Endodermal cell (in vitro differentiated cells): Measurements from ENCODE around the gene RNF215. TPM values are rescaled to one million over a fixed set of nuclear protein-coding genes. Genes with fewer than 3 reads are reported as not detected.
A peak's percentile ranks its signal among the peaks of the same experiment; 100 is the strongest.

ENCODE experiments used
- DNase-seq: peaks from one replicate; pipeline ENCODE4 v3.0.0-alpha.2; 2017
- H3K27ac ChIP-seq: 2 replicates; pipeline ENCODE4 v1.5.1; 2013; ENCODE audit warnings: mild to moderate bottlenecking, low read depth, low read length, moderate library complexity
- H3K27me3 ChIP-seq: 2 replicates; pipeline ENCODE4 v1.6.1; 2013; ENCODE audit warnings: mild to moderate bottlenecking, low read length, moderate library complexity; ENCODE audit not compliant: insufficient read depth, control insufficient read depth, poor library complexity, severe bottlenecking
- H3K36me3 ChIP-seq: 2 replicates; pipeline ENCODE4 v1.7.0; 2013; ENCODE audit warnings: mild to moderate bottlenecking, low read length, moderate library complexity; ENCODE audit not compliant: control insufficient read depth, insufficient read depth
- H3K4me1 ChIP-seq: one replicate; pipeline ENCODE4 v1.7.0; 2013; ENCODE audit warnings: low read length; ENCODE audit not compliant: control insufficient read depth, insufficient read depth
- H3K4me3 ChIP-seq: 2 replicates; pipeline ENCODE4 v1.5.1; 2013; ENCODE audit warnings: mild to moderate bottlenecking, low read length, moderate library complexity
- H3K9ac ChIP-seq: 2 replicates; pipeline ENCODE4 v1.6.1; 2013; ENCODE audit warnings: mild to moderate bottlenecking, low read length, moderate library complexity; ENCODE audit not compliant: poor library complexity, severe bottlenecking; ENCODE audit errors: extremely low read depth
- H3K9me3 ChIP-seq: 2 replicates; pipeline ENCODE4 v1.6.1; 2013; ENCODE audit warnings: mild to moderate bottlenecking, low read length, moderate library complexity; ENCODE audit not compliant: control insufficient read depth
- H3K27ac Mint-ChIP-seq: 2 replicates; pipeline ENCODE4 v1.8.0; 2020; ENCODE audit warnings: mixed read lengths
- H3K27me3 Mint-ChIP-seq: 2 replicates; pipeline ENCODE4 v1.8.0; 2021; ENCODE audit warnings: mild to moderate bottlenecking, mixed read lengths; ENCODE audit not compliant: insufficient read depth
- H3K36me3 Mint-ChIP-seq: 2 replicates; pipeline ENCODE4 v1.8.0; 2020; ENCODE audit warnings: low read depth, mixed read lengths
- H3K4me1 Mint-ChIP-seq: 2 replicates; pipeline ENCODE4 v1.8.0; 2020; ENCODE audit warnings: mixed read lengths
- H3K4me3 Mint-ChIP-seq: 2 replicates; pipeline ENCODE4 v1.8.0; 2020; ENCODE audit warnings: mild to moderate bottlenecking, moderate library complexity, mixed read lengths
- H3K9me3 Mint-ChIP-seq: 2 replicates; pipeline ENCODE4 v1.8.0; 2020; ENCODE audit warnings: mild to moderate bottlenecking, mixed read lengths
- WGBS, 2 experiments: methylation state at CpG; one replicate each; pipeline versions ENCODE4 v1.1.5 to v1.1.7; 2013; ENCODE audit warnings: missing lambda C conversion rate in 2 of 2, mixed read lengths in 1 of 2; ENCODE audit not compliant: insufficient coverage in 1 of 2, insufficient read length in 1 of 2; 5-methylcytosine and 5-hydroxymethylcytosine counted together
- total RNA-seq, 2 donors: library from RNA; stranded (reverse); fragmentation: NEBNext Ultra II Directional in 1 of 2; extraction: Animal tissue kit (Norgen Biotek cat#: 25700) in 1 of 2; gene quantifications; 2 replicates in 1 of 2; 3 replicates in 1 of 2; pipeline ENCODE4 v1.2.1, GENCODE V29; 2021
- TF ChIP-seq, protein P1 (sequence below): fragments of 200-600 bp; sonication (generic); conservative IDR thresholded peaks from 2 replicates; pipeline ENCODE4 v1.5.0; 2021; ENCODE audit warnings: antibody characterized with exemption, mild to moderate bottlenecking

RNF215 gene
- total RNA-seq, 2 donors from 2014 or later, result 44.0 to 46.7 TPM

DNA sequence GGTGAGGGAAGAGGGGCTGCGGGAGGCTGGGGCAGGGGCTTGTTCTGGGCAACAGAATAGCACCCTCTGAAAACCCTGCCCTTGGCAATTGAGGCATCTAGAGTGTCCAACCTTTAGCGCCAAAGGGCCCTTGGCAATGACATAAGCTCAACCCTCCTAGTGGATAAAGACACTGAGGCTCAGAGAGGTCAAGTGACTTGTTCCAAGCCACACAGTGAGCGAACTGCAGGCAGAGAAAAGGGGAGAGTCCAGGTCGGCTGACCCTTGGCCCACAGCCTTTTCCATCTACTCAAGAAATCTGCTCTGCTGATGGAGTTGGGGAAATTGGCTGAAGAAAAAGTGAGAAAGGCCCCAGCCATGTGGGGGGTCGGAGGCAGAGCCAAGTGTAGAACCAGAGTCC is 12.5 kb upstream of the RNF215 start:
- no peak overlapping the region for H3K27ac ChIP-seq
- H3K4me3 Mint-ChIP-seq, result no peak overlapping the region
- no peak overlapping the region for H3K27ac Mint-ChIP-seq
- peaks cover 15% of the 10 kb centered on the region for H3K27me3 ChIP-seq
- H3K9ac ChIP-seq, result no peak overlapping the region
- TF ChIP-seq, protein P1, sequence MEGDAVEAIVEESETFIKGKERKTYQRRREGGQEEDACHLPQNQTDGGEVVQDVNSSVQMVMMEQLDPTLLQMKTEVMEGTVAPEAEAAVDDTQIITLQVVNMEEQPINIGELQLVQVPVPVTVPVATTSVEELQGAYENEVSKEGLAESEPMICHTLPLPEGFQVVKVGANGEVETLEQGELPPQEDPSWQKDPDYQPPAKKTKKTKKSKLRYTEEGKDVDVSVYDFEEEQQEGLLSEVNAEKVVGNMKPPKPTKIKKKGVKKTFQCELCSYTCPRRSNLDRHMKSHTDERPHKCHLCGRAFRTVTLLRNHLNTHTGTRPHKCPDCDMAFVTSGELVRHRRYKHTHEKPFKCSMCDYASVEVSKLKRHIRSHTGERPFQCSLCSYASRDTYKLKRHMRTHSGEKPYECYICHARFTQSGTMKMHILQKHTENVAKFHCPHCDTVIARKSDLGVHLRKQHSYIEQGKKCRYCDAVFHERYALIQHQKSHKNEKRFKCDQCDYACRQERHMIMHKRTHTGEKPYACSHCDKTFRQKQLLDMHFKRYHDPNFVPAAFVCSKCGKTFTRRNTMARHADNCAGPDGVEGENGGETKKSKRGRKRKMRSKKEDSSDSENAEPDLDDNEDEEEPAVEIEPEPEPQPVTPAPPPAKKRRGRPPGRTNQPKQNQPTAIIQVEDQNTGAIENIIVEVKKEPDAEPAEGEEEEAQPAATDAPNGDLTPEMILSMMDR, result no peak
- peaks cover 24% of the 10 kb centered on the region for H3K4me1 Mint-ChIP-seq
- H3K36me3 ChIP-seq, result peaks cover 17% of the 10 kb centered on the region
- H3K4me3 ChIP-seq, result no peak overlapping the region
- H3K27me3 Mint-ChIP-seq, result peaks cover 43% of the 10 kb centered on the region
- no peaks in the 10 kb centered on the region for H3K9me3 Mint-ChIP-seq
- H3K4me1 ChIP-seq, result peaks cover 3% of the 10 kb centered on the region
- 87 to 90% methylated on average over 4 to 5 of the region's 5 CpGs for WGBS, 2 experiments
- DNase-seq, result no peak
- H3K36me3 Mint-ChIP-seq, result peaks cover 17% of the 10 kb centered on the region
- H3K9me3 ChIP-seq, result no peaks in the 10 kb centered on the region

DNA sequence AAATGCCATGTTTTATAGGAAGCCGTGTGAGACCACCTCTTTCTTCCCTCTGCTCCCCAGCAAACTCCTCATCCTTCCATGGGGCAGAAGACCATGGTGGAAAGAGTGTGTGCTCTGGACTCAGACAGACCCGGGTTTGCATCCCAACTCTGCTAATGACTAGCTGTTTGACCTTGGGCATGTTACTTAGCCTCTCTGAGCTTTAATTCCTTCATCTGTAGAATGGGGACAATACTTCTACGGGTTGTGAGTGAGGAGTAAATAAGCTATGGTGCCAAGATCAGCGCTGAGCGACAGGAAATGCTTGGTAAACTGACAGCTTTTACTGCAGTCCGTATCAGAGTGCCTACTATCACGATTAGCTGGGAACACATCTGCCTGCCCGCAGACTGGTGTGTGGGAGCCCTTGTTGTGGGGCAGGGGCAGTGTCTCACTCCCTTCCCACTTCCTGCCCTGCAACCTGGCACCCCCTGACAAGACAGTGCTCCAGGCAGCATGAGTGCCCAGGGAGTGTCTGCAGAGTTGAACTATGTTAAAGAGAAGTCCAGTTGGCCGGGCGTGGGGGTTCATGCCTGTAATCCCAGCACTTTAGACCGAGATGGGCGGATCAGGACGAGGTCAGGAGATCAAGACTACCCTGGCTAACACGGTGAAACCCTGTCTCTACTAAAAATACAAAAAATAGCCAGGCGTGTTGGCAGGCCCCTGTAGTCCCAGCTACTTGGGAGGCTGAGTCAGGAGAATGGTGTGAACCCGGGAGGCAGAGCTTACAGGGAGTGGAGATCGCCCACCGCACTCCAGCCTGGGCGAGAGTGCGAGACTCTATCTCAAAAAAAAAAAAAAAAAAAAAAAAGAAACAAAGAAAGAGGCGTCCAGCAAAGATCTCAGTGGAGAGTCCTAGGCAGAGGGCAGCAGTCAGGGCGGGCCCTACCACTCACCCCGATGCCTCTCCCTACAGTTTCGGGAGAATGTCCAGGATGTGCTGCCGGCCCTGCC is 11.8 kb upstream of the RNF215 start:
- Histone ChIP-seq H3K36me3 (peaks cover 12% of the 10 kb centered on the region), H3K9me3 (no peaks in the 10 kb centered on the region), H3K27ac (no peak overlapping the region), H3K27me3 (peaks cover 15% of the 10 kb centered on the region), H3K4me3 (peak overlapping the region; percentile 84), H3K4me1 (peaks cover 3% of the 10 kb centered on the region), H3K9ac (no peak overlapping the region)
- H3K4me1 Mint-ChIP-seq, result peaks cover 24% of the 10 kb centered on the region
- 88% methylated on average over 16 to 23 of the region's 25 CpGs for WGBS, 2 experiments
- H3K27ac Mint-ChIP-seq, result peak overlapping the region; percentile 55
- no peak for DNase-seq
- H3K36me3 Mint-ChIP-seq, result peaks cover 15% of the 10 kb centered on the region
- TF ChIP-seq, protein P1, result no peak
- H3K4me3 Mint-ChIP-seq, result peak overlapping the region; percentile 71
- no peaks in the 10 kb centered on the region for H3K9me3 Mint-ChIP-seq
- peaks cover 44% of the 10 kb centered on the region for H3K27me3 Mint-ChIP-seq

DNA sequence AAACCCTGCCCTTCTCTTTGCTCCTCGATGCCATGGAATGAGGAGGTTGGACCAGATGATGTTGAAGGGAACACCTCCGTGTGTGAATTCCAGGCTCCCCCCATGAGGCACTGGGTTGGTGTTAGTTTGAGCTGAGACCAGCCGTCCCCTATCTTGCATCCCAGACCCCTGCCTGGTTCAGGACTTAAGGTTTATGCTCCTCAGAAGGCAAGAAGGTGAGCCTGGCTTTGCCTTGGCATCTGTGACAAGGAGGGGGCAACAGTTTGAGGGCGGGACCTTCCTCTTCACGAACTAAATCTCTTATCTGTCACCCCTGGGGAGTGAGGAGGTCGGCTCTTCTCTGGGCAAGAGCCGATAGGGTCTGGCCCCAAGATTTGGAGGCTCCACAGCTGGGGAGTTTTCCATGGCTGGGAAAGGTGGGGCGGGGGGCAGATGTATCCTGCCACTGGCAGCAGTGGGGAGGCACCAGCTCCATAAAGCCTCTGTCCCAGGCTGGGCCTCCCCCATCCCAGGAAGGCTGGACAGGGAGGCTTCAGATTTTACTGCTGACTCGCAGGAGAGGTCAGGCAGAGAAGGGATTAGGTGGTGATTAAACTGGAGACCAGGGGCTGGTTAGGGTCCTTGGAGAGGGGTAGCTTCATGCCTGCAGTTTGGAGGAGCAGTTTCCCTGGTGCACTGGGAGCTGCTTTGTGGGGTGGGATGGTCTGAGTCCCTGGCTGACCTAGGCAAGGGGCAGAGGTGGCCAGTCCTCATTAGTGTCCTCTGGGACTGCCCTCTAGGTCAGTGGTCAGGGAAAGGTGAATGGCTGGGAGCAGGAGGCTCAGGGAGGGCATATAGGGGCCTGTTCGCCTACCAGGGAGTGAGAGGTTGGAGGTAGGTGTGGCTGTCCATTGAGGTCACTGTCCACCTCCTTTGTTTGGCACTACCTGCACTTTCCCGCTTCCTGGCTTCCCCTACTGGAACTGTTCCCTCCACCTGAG is 10.7 kb upstream of the RNF215 start:
- H3K27ac Mint-ChIP-seq, result peak overlapping the region; percentile 55
- peaks cover 10% of the 10 kb centered on the region for H3K36me3 Mint-ChIP-seq
- Histone ChIP-seq H3K4me3 (peak overlapping the region; percentile 84), H3K9ac (peak overlapping the region; percentile 23), H3K4me1 (peaks cover 10% of the 10 kb centered on the region), H3K27ac (no peak overlapping the region), H3K36me3 (peaks cover 8% of the 10 kb centered on the region), H3K9me3 (no peaks in the 10 kb centered on the region), H3K27me3 (peaks cover 15% of the 10 kb centered on the region)
- peak overlapping the region; percentile 71 for H3K4me3 Mint-ChIP-seq
- WGBS, 2 experiments, result 0 to 33% methylated on average over 2 to 11 of the region's 11 CpGs
- TF ChIP-seq, protein P1, result no peak
- no peaks in the 10 kb centered on the region for H3K9me3 Mint-ChIP-seq
- H3K4me1 Mint-ChIP-seq, result peaks cover 34% of the 10 kb centered on the region
- no peak for DNase-seq
- H3K27me3 Mint-ChIP-seq, result peaks cover 46% of the 10 kb centered on the region
